GM19043 (cell line): ENCODE measurements around the gene OLFML3.
"Not testable (repeated sequence)": the region's sequence is repeated elsewhere in the genome, so short reads cannot be mapped to it uniquely, and the experiment has no call there.

Source experiments
- ATAC-seq: cut with Tn5 transposase; IDR thresholded peaks from one replicate; pipeline ENCODE4 v1.9.1; 2021; ENCODE audit warnings: low read depth; ENCODE audit not compliant: unreplicated experiment

Gene OLFML3

DNA sequence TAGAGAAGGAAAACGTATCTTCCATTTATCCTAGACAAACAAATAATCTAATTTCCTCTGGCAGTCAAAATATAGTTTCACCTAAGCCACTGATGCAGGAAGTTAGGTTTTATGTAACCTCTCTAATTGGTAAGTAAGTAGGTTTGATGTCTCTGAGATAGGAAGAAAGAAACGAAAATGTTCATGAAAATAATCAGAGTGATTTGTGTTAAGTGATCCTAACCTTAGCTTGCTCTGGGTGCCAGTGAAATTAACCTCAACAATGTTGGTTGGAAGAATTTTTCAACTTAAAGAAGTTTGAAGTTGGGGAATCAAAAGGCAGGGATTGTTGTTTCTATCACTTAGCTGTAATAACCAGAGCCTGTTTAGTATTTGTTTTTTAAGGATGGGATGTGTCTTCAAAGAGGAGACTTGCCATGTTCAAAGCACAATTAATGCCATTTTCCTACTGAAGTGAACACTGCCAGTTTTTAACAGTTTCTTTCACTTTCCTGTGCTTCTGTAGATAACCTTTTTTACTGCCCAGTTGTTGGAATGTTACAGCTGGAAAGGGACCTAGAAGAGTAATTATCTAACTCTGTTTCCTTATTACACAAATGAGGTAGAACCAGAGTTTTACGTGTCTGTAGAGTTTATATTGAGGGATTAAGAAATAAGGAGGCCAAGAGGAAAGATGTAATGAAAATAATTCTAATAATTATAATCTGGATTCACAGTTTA is 31.7 kb upstream of the OLFML3 start:
- ATAC-seq = no peak

- not testable (repeated sequence) for ATAC-seq
These were observed 31.1 kb upstream of the OLFML3 start for GRCh38 chr1:113948151-113948550.

GRCh38 chr1:113949007-113949406 is 30.3 kb upstream of the OLFML3 start:
- ATAC-seq = no peak

GRCh38 chr1:113950908-113951307 is 28.4 kb upstream of the OLFML3 start:
- no peak for ATAC-seq

DNA sequence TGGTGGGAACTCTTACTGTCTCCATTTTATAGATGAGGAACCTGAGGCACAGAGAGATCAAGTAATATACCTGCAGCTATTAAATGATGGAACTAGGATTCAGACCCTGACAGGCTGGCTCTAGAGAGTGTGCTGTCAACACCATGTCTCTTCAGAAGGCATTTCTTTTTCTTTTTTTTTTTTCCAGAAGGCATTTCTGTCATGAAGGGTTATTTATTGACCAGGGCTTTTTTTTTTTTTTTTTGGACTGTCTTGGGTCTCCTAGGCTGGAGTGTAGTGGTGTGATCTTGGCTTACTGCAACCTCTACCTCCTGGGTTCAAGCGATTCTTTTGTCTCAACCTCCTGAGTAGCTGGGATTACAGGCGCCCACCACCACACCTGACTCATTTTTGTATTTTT is 27.6 kb upstream of the OLFML3 start:
- ATAC-seq = no peak

- ATAC-seq = no peak
These were observed 21.3 kb upstream of the OLFML3 start for GRCh38 chr1:113957984-113958383.

GRCh38 chr1:113958691-113959090 is 20.6 kb upstream of the OLFML3 start:
- no peak for ATAC-seq

DNA sequence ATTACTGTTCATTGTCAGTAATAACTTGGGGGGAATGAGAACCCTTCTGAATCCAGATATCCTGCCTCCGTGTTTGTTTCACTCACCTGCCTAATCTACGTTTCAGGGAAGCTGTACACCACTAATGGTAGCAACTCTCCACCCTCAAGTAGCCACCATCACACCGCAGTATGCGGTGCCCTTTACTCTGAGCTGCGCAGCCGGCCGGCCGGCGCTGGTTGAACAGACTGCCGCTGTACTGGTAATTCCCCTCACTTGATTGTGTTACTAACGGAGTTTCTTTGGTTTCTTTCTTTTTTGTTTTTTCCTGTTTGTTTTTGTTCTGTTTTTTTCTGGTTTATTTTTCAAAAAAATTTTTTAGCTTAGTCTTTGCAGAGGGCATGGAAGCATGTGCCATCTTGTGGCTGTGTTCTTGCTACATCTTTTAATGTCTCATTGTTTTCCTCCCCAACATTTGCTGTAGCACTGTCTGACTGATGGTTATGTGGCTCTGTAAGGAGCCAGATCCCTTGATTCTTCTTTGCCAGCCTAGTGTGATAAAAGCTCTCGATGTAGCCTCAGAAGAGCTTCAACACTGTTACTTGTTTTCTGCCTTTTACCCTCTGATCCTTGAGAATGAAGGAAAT is 15.9 kb upstream of the OLFML3 start:
- ATAC-seq = no peak

DNA sequence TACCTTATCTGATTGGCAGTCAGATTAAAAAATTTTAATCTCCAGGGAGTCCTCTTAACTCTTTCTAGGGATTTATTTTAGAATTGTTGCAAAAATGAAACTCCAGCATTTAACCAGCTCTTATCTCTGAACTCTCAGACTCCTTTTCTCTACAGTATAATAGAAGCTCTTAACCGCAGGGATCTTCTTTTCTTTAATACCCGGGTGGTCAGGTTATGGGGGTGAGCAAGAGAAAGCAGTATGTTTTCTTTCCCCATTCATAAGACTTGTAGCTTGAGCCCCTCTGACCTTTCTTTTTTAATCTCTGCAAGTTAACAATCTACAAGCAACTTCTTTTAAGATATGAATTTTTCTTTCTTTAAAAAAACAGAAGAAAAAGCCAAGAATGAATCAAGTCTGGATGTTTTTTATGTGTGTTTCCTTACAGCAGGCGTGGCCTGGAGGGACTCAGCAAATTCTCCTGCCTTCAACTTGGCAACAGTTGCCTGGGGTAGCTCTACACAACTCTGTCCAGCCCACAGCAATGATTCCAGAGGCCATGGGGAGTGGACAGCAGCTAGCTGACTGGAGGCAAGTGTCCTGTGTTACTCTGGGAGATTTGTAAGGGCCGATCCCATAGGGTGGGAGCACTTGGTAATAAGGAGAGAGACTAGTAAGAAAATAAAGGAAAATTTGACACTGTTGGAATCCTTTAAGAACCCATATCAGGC is 13.4 kb upstream of the OLFML3 start:
- no peak for ATAC-seq

DNA sequence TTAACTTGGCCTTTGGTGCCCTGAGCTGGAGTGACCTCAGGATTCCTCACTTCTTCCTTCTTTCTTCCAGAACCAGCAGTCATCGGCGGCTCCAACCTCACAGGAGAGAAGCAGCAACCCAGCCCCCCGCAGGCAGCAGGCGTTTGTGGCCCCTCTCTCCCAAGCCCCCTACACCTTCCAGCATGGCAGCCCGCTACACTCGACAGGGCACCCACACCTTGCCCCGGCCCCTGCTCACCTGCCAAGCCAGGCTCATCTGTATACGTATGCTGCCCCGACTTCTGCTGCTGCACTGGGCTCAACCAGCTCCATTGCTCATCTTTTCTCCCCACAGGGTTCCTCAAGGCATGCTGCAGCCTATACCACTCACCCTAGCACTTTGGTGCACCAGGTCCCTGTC is 6.3 kb upstream of the OLFML3 start:
- no peak for ATAC-seq

DNA sequence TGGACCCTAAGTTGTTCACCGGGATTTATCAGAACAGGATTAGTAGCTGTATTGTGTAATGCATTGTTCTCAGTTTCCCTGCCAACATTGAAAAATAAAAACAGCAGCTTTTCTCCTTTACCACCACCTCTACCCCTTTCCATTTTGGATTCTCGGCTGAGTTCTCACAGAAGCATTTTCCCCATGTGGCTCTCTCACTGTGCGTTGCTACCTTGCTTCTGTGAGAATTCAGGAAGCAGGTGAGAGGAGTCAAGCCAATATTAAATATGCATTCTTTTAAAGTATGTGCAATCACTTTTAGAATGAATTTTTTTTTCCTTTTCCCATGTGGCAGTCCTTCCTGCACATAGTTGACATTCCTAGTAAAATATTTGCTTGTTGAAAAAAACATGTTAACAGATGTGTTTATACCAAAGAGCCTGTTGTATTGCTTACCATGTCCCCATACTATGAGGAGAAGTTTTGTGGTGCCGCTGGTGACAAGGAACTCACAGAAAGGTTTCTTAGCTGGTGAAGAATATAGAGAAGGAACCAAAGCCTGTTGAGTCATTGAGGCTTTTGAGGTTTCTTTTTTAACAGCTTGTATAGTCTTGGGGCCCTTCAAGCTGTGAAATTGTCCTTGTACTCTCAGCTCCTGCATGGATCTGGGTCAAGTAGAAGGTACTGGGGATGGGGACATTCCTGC is 3.9 kb upstream of the OLFML3 start:
- no peak for ATAC-seq

DNA sequence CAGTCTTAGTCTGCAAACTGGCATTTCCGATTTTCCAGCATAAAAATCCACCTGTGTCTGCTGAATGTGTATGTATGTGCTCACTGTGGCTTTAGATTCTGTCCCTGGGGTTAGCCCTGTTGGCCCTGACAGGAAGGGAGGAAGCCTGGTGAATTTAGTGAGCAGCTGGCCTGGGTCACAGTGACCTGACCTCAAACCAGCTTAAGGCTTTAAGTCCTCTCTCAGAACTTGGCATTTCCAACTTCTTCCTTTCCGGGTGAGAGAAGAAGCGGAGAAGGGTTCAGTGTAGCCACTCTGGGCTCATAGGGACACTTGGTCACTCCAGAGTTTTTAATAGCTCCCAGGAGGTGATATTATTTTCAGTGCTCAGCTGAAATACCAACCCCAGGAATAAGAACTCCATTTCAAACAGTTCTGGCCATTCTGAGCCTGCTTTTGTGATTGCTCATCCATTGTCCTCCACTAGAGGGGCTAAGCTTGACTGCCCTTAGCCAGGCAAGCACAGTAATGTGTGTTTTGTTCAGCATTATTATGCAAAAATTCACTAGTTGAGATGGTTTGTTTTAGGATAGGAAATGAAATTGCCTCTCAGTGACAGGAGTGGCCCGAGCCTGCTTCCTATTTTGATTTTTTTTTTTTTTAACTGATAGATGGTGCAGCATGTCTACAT is 2.5 kb upstream of the OLFML3 start:
- ATAC-seq = no peak

DNA sequence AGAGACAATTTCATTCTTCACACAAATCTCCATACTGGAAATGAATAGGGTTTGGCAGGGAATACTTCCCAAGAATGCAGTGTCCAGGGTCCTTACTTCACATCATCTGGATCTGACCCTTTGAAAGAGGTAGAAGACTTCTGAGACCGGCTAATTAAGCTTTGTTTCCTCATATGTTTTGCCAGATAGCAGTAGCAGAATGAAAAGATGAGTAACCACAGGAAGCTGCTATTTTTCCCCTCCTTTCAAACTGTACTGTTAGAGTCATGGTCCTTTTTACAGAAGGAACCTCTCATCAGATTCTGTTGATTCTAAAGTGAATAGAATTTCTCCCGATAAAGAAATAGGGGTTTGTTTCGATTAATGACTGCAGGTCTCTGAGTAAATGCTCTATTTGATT is 1.4 kb upstream of the OLFML3 start:
- ATAC-seq = no peak

GRCh38 chr1:113980110-113980509 is 836 bp downstream of the OLFML3 start:
- ATAC-seq = no peak

DNA sequence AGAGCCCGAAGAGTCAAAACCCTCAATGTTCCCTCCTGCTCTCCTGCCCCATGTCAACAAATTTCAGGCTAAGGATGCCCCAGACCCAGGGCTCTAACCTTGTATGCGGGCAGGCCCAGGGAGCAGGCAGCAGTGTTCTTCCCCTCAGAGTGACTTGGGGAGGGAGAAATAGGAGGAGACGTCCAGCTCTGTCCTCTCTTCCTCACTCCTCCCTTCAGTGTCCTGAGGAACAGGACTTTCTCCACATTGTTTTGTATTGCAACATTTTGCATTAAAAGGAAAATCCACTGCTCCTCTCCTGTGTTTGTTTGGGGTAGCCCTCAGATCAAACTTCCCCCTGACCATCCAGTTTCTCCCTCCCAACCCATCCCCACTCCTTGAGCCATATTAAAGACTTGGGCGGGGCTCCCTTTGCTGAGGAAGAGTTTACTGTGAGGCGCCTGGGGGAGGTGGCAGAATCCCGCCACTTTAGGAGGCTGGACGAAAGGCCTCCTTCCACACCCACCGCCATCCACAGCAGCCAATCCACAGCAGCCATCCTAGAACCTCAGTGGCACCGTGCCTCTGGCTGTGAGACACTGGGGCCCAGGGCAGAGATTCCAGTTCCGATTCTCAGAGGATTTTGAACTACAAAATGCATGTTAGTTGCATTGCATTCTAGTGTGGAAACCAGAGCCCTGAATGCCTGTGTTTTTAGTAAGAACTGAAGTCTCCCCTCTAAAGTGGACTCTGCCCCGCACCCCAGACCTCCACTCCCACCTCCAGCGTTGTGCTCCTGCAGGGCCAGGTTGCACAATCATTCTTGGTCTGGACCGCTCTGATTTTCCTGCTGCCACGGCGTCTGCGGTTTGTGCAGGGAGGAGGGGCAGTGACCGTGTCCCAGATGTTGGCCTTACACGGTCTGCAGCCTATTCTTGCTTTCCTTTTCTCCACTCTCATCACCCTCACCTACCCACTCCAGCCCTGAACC is 3.0 kb downstream of the OLFML3 start:
- ATAC-seq = no peak

DNA sequence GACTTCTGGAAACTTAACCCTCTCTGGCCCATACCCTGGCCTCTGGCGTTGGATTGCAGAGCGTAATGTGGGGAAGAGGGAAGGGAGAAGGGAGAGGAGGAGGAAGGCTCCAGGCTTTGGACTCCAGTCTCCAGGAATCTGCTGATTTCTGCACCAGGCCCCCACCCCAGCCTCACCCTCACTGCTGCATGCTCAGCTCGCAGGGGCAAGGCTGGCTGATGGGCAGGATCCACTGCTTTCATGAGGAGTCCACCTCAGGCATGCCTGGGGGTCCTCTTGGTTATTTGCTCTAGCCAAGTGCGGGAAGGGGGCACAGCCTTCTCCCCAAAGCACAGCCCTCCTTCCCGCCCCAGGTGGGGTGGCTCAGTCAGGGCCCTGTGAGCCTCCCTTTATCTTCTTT is 3.7 kb downstream of the OLFML3 start:
- no peak for ATAC-seq

- ATAC-seq = no peak
These were observed 4.1 kb downstream of the OLFML3 start for GRCh38 chr1:113983391-113983790.

DNA sequence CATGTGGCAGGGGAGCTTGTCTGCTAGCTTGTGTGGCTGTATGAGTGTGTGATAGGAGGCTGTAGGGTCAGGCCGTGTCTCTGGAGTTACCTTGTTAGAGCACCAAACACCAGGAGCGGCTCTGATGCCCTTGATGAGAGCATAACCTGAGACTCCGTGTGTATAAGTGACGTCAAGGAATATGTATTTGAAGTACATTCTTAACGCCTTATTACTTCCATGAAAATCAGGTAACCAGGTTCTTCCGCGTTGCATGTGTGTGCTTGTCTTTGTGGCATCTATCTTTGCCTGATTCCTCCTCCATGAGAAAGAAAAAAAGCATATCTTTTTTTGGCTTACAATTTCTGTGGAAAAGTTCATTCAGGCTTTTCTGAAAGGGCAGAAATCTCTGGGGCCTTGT is 4.6 kb downstream of the OLFML3 start:
- ATAC-seq = no peak

DNA sequence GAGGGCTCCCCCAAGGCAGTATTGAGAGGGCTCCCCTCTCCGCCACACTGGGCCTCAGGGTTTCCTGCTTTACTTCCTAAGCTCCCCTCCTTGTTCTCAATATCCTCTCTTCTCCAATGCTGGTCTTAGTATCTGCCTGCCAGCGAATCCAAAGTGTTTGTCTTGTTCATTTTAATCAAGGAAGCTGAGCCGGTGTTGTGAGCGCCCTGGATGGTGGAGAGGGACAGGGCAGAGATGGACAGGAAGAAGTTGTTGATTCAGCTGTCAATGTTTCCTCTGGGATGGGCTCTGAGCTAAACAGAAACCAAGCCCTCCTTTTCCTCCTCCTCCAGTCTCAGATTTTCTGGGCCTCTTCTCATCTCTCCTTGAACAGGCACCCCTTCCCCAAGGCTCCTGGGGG is 5.4 kb downstream of the OLFML3 start:
- ATAC-seq = no peak

- ATAC-seq = no peak
These were observed 7.5 kb downstream of the OLFML3 start for GRCh38 chr1:113986802-113987201.
